Uterus (tissue), 2 donors: Measurements from ENCODE around the gene KCNC1.

Experiments
- CTCF ChIP-seq, 4 experiments: fragments of 200-600 bp in 2 of 4; fragments of 450-650 bp in 2 of 4; sonication (generic) in 2 of 4; IDR thresholded peaks; one replicate each; pipeline ENCODE4 v1.5.1; 2016 to 2019; ENCODE audit warnings: antibody characterized with exemption in 4 of 4, mild to moderate bottlenecking in 2 of 4, moderate library complexity in 1 of 4
- POLR2A ChIP-seq, 2 donors: fragments of 450-650 bp; IDR thresholded peaks; one replicate each; pipeline ENCODE4 v1.6.1; 2016; ENCODE audit warnings: antibody characterized with exemption in 2 of 2, mild to moderate bottlenecking in 1 of 2, moderate library complexity in 1 of 2

DNA sequence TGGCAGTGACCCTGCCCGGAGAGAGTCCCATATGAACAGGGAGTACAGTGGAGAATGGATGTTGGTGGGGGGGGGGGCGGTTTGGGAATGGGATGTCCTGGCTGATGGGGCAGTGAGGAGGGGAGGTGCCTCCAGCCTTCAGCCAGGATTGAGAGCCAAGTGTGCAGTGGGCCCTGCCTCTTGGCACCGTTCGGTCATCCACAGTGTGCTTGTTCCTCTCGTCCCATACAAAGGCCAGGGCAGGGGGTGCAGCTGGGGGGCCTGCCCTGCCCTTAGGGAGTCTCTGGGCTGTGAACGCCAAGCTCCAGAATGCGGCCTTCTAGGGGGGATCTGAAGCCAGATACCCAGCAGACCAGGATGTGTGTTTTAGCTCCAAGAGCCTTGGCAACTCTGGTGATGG is 34.0 kb downstream of the KCNC1 start:
- no peak for TF ChIP-seq POLR2A (IDR thresholded peaks at IDR 0.05)
- TF ChIP-seq CTCF (IDR thresholded peaks at IDR 0.05), result no peak
